Pericardium fibroblast (primary cell): ENCODE measurements around the gene GUK1. TPM values are rescaled to one million over a fixed set of nuclear protein-coding genes. Genes with fewer than 3 reads are reported as not detected.

ENCODE experiments used
- total RNA-seq: library from RNA; depleted of rRNA; stranded (reverse); fragments of >200 nt; gene quantifications from 2 replicates; pipeline ENCODE4 v1.2.3, GENCODE V29; 2015

The GUK1 gene
- total RNA-seq = 373 and 571 TPM in 2 replicates

GRCh38 chr1:228139931-228140723 is at the start of gene GUK1:
TSS of gene GUK1 (plus strand) at chr1:228140279. CDS start at chr1:228140303, 24 bp downstream.

GRCh38 chr1:228102791-228103620 is 37.1 kb upstream of the GUK1 start, which contains the start of gene C1orf35:
TSS of gene C1orf35 (minus strand) at chr1:228103325. CDS start at chr1:228103227, 98 bp downstream.

GRCh38 chr1:228109073-228109961 is 30.8 kb upstream of the GUK1 start, which contains the start of gene MRPL55:
TSS of gene MRPL55 (minus strand) at chr1:228109299. CDS start at chr1:228108260, 1,039 bp downstream.

GRCh38 chr1:228149406-228150119 is 9.5 kb downstream of the GUK1 start, which contains the start of gene GJC2:
TSS of gene GJC2 (plus strand) at chr1:228149930. CDS start at chr1:228157759, 7,829 bp downstream.

GRCh38 chr1:228165372-228166169 is 25.5 kb downstream of the GUK1 start, which contains the start of gene IBA57:
TSS of gene IBA57 (plus strand) at chr1:228165804. CDS start at chr1:228165817, 13 bp downstream.

Other genes starting within 250 kb of the GUK1 start
- gene WNT9A, start 192.3 kb upstream of the GUK1 start, total RNA-seq = 0.47 and 1.5 TPM in 2 replicates
- gene WNT3A, start 133.3 kb upstream of the GUK1 start, total RNA-seq = not detected in 2 replicates
- 348 and 401 TPM in 2 replicates for gene ARF1, start 57.6 kb upstream of the GUK1 start, total RNA-seq
- 5.8 and 10.7 TPM in 2 replicates for gene C1orf35, start 37.0 kb upstream of the GUK1 start, total RNA-seq
- 60.0 and 60.2 TPM in 2 replicates for gene MRPL55, start 31.0 kb upstream of the GUK1 start, total RNA-seq
- 0.60 and 6.2 TPM in 2 replicates for gene GJC2, start 9.7 kb downstream of the GUK1 start, total RNA-seq
- gene IBA57, start 25.5 kb downstream of the GUK1 start, total RNA-seq = 2.2 and 4.1 TPM in 2 replicates
- gene OBSCN, start 67.8 kb downstream of the GUK1 start, total RNA-seq = 5.3 and 6.9 TPM in 2 replicates